ENCODE measurements around the gene STK32B. TPM values are rescaled to one million over a fixed set of nuclear protein-coding genes. Genes with fewer than 3 reads are reported as not detected.

The STK32B gene
- total and polyA plus RNA-seq, 8 donors: 0.61 to 5.5 (median 3.1) TPM

DNA sequence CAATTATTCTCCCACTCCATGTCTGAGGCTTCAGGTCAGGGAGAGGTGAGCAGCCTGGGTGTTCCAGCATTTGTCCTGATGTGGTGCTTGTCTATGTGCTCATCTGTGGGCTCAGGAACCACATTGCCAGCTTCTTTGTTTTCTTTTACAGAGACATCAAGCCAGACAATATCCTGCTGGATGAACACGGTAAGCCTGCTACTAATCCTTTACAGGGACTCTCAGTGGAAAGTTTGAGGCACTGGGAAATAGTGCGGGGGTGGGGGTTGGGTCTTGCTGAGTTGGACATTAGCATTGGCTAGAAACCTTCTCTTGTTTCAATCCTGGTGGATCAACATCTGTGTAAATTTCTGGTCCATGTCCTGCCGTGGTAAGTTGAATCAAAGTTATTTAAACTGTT lies 346.8 kb downstream of the STK32B start:
- intact Hi-C loops (cut with DNase I; ENCODE audit: low total_unique reads): no loop called here
- Histone ChIP-seq H3K9me3 (peaks cover 0 to 10% (median 6%) of the 10 kb centered on the region in 4 donors), H3K27ac (no peak overlapping the region), H3K4me1 (no peaks in the 10 kb centered on the region), H3K27me3 (no peaks in the 10 kb centered on the region), H3K4me3 (no peak overlapping the region), H3K36me3 (no peaks in the 10 kb centered on the region)
- 56 to 83% (median 77%) methylated on average over 3 of the region's 3 CpGs for WGBS, 5 donors
- DNase-seq: no peak
- TF ChIP-seq EP300 (IDR thresholded peaks at IDR 0.05) (no peak), CTCF (IDR thresholded peaks at IDR 0.05) (no peak), POLR2A (IDR thresholded peaks at IDR 0.05) (no peak), POLR2AphosphoS5 (IDR thresholded peaks at IDR 0.05) (no peak)

GRCh38 chr4:5399124-5399523 lies 347.8 kb downstream of the STK32B start:
- Histone ChIP-seq H3K27me3 (no peaks in the 10 kb centered on the region), H3K27ac (no peak overlapping the region), H3K4me1 (no peaks in the 10 kb centered on the region), H3K9me3 (peaks cover 0 to 10% (median 7%) of the 10 kb centered on the region in 4 donors), H3K36me3 (no peaks in the 10 kb centered on the region), H3K4me3 (no peak overlapping the region)
- WGBS, 5 donors: 80 to 94% (median 87%) methylated on average over 4 of the region's 4 CpGs
- no peak for DNase-seq
- intact Hi-C loops (cut with DNase I; ENCODE audit: low total_unique reads): no loop called here
- TF ChIP-seq CTCF (IDR thresholded peaks at IDR 0.05): no peak
- no peak for TF ChIP-seq POLR2AphosphoS5 (IDR thresholded peaks at IDR 0.05)
- TF ChIP-seq EP300 (IDR thresholded peaks at IDR 0.05): no peak
- no peak for TF ChIP-seq POLR2A (IDR thresholded peaks at IDR 0.05)

- peak in 1 of 2 donors; percentile 58 for DNase-seq
- 60 to 74% (median 70%) methylated on average over 8 of the region's 8 CpGs for WGBS, 5 donors
- intact Hi-C loops (cut with DNase I; ENCODE audit: low total_unique reads): no loop called here
Observed at GRCh38 chr4:5399790-5400421, 348.6 kb downstream of the STK32B start.

GRCh38 chr4:5403746-5404497 lies 352.6 kb downstream of the STK32B start:
- Histone ChIP-seq H3K27ac (no peak overlapping the region), H3K4me3 (no peak overlapping the region), H3K4me1 (no peaks in the 10 kb centered on the region), H3K9me3 (peaks cover 0 to 35% (median 23%) of the 10 kb centered on the region in 4 donors), H3K36me3 (peaks cover 0 to 3% (median 0%) of the 10 kb centered on the region in 4 donors), H3K27me3 (no peaks in the 10 kb centered on the region)
- TF ChIP-seq POLR2A (IDR thresholded peaks at IDR 0.05): no peak
- no peak for TF ChIP-seq POLR2AphosphoS5 (IDR thresholded peaks at IDR 0.05)
- TF ChIP-seq CTCF (IDR thresholded peaks at IDR 0.05): no peak
- TF ChIP-seq EP300 (IDR thresholded peaks at IDR 0.05): no peak
- 85 to 94% (median 93%) methylated on average over 7 of the region's 7 CpGs for WGBS, 5 donors
- no peak for DNase-seq
- intact Hi-C loops (cut with DNase I; ENCODE audit: low total_unique reads): no loop called here

More at GRCh38 chr4:5399790-5400421, 348.6 kb downstream of the STK32B start:
- Histone ChIP-seq H3K27ac (no peak overlapping the region), H3K4me1 (no peaks in the 10 kb centered on the region), H3K27me3 (no peaks in the 10 kb centered on the region), H3K9me3 (peaks cover 0 to 13% (median 8%) of the 10 kb centered on the region in 4 donors), H3K36me3 (no peaks in the 10 kb centered on the region), H3K4me3 (no peak overlapping the region)
- TF ChIP-seq CTCF (IDR thresholded peaks at IDR 0.05) (no peak), POLR2AphosphoS5 (IDR thresholded peaks at IDR 0.05) (no peak)

Data from stomach (tissue), 9 donors.